IMR-90 (cell line): ENCODE results near the gene TEC. TPM values are rescaled to one million over a fixed set of nuclear protein-coding genes. Genes with fewer than 3 reads are reported as not detected.
A peak's percentile ranks its signal among the peaks of the same experiment; 100 is the strongest.

Experiments used
- ATAC-seq: fragments of 200-7000 bp; cut with Tn5 transposase; 2 replicates; pipeline ENCODE4 v1.9.1; 2020; ENCODE audit warnings: low read depth, mild to moderate bottlenecking, moderate library complexity
- BruUV-seq: library from RNA; stranded (reverse); fragments of 400-500 nt; replicated peaks from 2 replicates; lab custom pipeline; 2021; lab: Mats Ljungman, UMichigan
- CTCF ChIA-PET: fragments of 300-600 bp; formaldehyde crosslinking; extraction: SDS; loops from one replicate; lab custom pipeline; 2021; ENCODE audit warnings: antibody characterized with exemption; lab: Yijun Ruan, JAX
- POLR2A ChIA-PET: fragments of 300-600 bp; sonication (Branson Sonifier 250); formaldehyde crosslinking; loops from one replicate; lab custom pipeline; 2022; ENCODE audit warnings: antibody characterized with exemption; ENCODE audit not compliant: unreplicated experiment; lab: Charles Lee
- DNase-seq: peaks from one replicate; pipeline ENCODE4 v3.0.0; 2013
- H2AFZ ChIP-seq: replicated peaks from 2 replicates; pipeline ENCODE3; 2013; ENCODE audit warnings: low read length, mild to moderate bottlenecking; ENCODE audit not compliant: poor library complexity
- H2AK5ac ChIP-seq: 2 replicates; pipeline ENCODE4 v1.6.1; 2013; ENCODE audit warnings: low read depth, low read length, inconsistent platforms
- H2AK9ac ChIP-seq: replicated peaks from 2 replicates; pipeline ENCODE3; 2013; ENCODE audit warnings: mild to moderate bottlenecking, low read depth, low read length, moderate library complexity; ENCODE audit not compliant: poor library complexity
- H2BK120ac ChIP-seq: 2 replicates; pipeline ENCODE4 v1.6.1; 2013; ENCODE audit warnings: low read depth, low read length, inconsistent platforms
- H2BK15ac ChIP-seq: 3 replicates; pipeline ENCODE4 v1.6.1; 2013; ENCODE audit warnings: low read depth, low read length, inconsistent platforms
- H2BK20ac ChIP-seq: 2 replicates; pipeline ENCODE4 v1.6.1; 2013; ENCODE audit warnings: low read depth, mild to moderate bottlenecking, inconsistent platforms, low read length, moderate library complexity
- H2BK5ac ChIP-seq: 2 replicates; pipeline ENCODE4 v1.6.1; 2013; ENCODE audit warnings: mild to moderate bottlenecking, low read depth, low read length, inconsistent platforms; ENCODE audit not compliant: poor library complexity, severe bottlenecking
- H3K14ac ChIP-seq: replicated peaks from 2 replicates; pipeline ENCODE4 v1.6.1; 2013; ENCODE audit warnings: low read depth, low read length, inconsistent platforms
- H3K18ac ChIP-seq: 2 replicates; pipeline ENCODE4 v1.6.1; 2013; ENCODE audit warnings: low read depth, low read length, control low read depth
- H3K23ac ChIP-seq: 2 replicates; pipeline ENCODE4 v1.6.1; 2013; ENCODE audit warnings: low read depth, low read length, inconsistent platforms
- H3K27ac ChIP-seq: 2 replicates; pipeline ENCODE4 v1.5.1; 2013; ENCODE audit warnings: mild to moderate bottlenecking, control low read depth, low read length; ENCODE audit not compliant: insufficient read depth
- H3K27me3 ChIP-seq: 2 replicates; pipeline ENCODE4 v1.6.1; 2013; ENCODE audit warnings: low read length; ENCODE audit not compliant: control insufficient read depth, insufficient read depth
- H3K36me3 ChIP-seq: 2 replicates; pipeline ENCODE4 v1.6.1; 2013; ENCODE audit warnings: low read length, mixed read lengths; ENCODE audit not compliant: control insufficient read depth, insufficient read depth
- H3K4ac ChIP-seq: 2 replicates; pipeline ENCODE4 v1.6.1; 2013; ENCODE audit warnings: low read depth, low read length, inconsistent platforms
- H3K4me1 ChIP-seq: 2 replicates; pipeline ENCODE4 v1.6.1; 2013; ENCODE audit warnings: low read length, mixed read lengths; ENCODE audit not compliant: control insufficient read depth, insufficient read depth
- H3K4me2 ChIP-seq: 2 replicates; pipeline ENCODE4 v1.6.1; 2013; ENCODE audit warnings: low read depth, mild to moderate bottlenecking, control low read depth, low read length, moderate library complexity
- H3K4me3 ChIP-seq: 2 replicates; pipeline ENCODE4 v1.5.1; 2013; ENCODE audit warnings: low read depth, mild to moderate bottlenecking, control low read depth, low read length, moderate library complexity; ENCODE audit not compliant: insufficient read depth
- H3K56ac ChIP-seq: 2 replicates; pipeline ENCODE4 v1.6.1; 2013; ENCODE audit warnings: low read length, inconsistent platforms; ENCODE audit not compliant: insufficient read depth; ENCODE audit errors: extremely low read depth
- H3K79me1 ChIP-seq, 2 experiments: 2 replicates each; pipeline ENCODE4 v1.6.1; 2013; ENCODE audit warnings: low read length in 2 of 2, inconsistent platforms in 1 of 2, low read depth in 1 of 2
- H3K9ac ChIP-seq: 2 replicates; pipeline ENCODE4 v1.6.1; 2013; ENCODE audit warnings: low read depth, low read length, control low read depth
- H3K9me1 ChIP-seq: 2 replicates; pipeline ENCODE4 v1.6.1; 2013; ENCODE audit warnings: low read length, inconsistent platforms; ENCODE audit not compliant: insufficient read depth
- H3K9me3 ChIP-seq: 2 replicates; pipeline ENCODE4 v1.6.1; 2013; ENCODE audit warnings: low read length; ENCODE audit not compliant: control insufficient read depth, insufficient read depth
- H4K20me1 ChIP-seq: 2 replicates; pipeline ENCODE4 v1.6.1; 2013; ENCODE audit warnings: low read length, inconsistent platforms; ENCODE audit not compliant: insufficient read depth
- H4K5ac ChIP-seq: 2 replicates; pipeline ENCODE4 v1.6.1; 2013; ENCODE audit warnings: mild to moderate bottlenecking, low read depth, low read length, control low read depth
- H4K8ac ChIP-seq, 2 experiments: 2 replicates each; pipeline ENCODE4 v1.6.1; 2013; ENCODE audit warnings: low read depth in 2 of 2, low read length in 2 of 2, control low read depth in 1 of 2, inconsistent platforms in 1 of 2
- H4K91ac ChIP-seq: 2 replicates; pipeline ENCODE4 v1.6.1; 2013; ENCODE audit warnings: low read depth, low read length, inconsistent platforms; ENCODE audit not compliant: insufficient read depth
- BHLHE40 ChIP-seq: fragments of 150-350 bp; IDR thresholded peaks from 2 replicates; pipeline ENCODE4 v1.6.1; 2016; ENCODE audit warnings: mild to moderate bottlenecking, low read depth, low read length
- CEBPB ChIP-seq: IDR thresholded peaks from 2 replicates; pipeline ENCODE4 v1.6.1; 2012; ENCODE audit warnings: low read depth, low read length, improper control_type of control experiment
- CHD1 ChIP-seq: IDR thresholded peaks from 2 replicates; pipeline ENCODE4 v1.6.1; 2012; ENCODE audit warnings: low read depth, low read length, improper control_type of control experiment
- CTCF ChIP-seq: conservative IDR thresholded peaks from 2 replicates; pipeline ENCODE4 v1.5.1; 2012; ENCODE audit warnings: mild to moderate bottlenecking, low read depth, low read length, improper control_type of control experiment
- ELK1 ChIP-seq: fragments of 150-350 bp; IDR thresholded peaks from 2 replicates; pipeline ENCODE4 v1.6.1; 2016; ENCODE audit warnings: low read depth, mild to moderate bottlenecking, low read length, moderate library complexity, borderline replicate concordance
- FOS ChIP-seq: fragments of 150-350 bp; IDR thresholded peaks from 2 replicates; pipeline ENCODE4 v1.6.1; 2016; ENCODE audit warnings: low read depth, low read length
- MAFK ChIP-seq: IDR thresholded peaks from 2 replicates; pipeline ENCODE4 v1.6.1; 2012; ENCODE audit warnings: low read depth, low read length, improper control_type of control experiment
- MAZ ChIP-seq: IDR thresholded peaks from 2 replicates; pipeline ENCODE4 v1.6.1; 2012; ENCODE audit warnings: low read depth, mild to moderate bottlenecking, low read length, improper control_type of control experiment, moderate library complexity, borderline replicate concordance
- MXI1 ChIP-seq: IDR thresholded peaks from 2 replicates; pipeline ENCODE4 v1.6.1; 2012; ENCODE audit warnings: low read depth, mild to moderate bottlenecking, low read length, moderate library complexity, borderline replicate concordance
- NFE2L2 ChIP-seq: fragments of 150-350 bp; IDR thresholded peaks from 2 replicates; pipeline ENCODE4 v1.6.1; 2016; ENCODE audit warnings: low read depth, mild to moderate bottlenecking, low read length
- RAD21 ChIP-seq: IDR thresholded peaks from 2 replicates; pipeline ENCODE4 v1.6.1; 2012; ENCODE audit warnings: low read length, improper control_type of control experiment
- RCOR1 ChIP-seq: IDR thresholded peaks from 2 replicates; pipeline ENCODE4 v1.6.1; 2012; ENCODE audit warnings: mild to moderate bottlenecking, low read length, improper control_type of control experiment; ENCODE audit not compliant: insufficient replicate concordance
- RFX5 ChIP-seq: IDR thresholded peaks from 2 replicates; pipeline ENCODE4 v1.8.0; 2012; ENCODE audit warnings: low read depth, mild to moderate bottlenecking, low read length, moderate library complexity
- SMC3 ChIP-seq: fragments of 150-350 bp; IDR thresholded peaks from 2 replicates; pipeline ENCODE4 v1.6.1; 2016; ENCODE audit warnings: low read depth, mild to moderate bottlenecking, antibody characterized with exemption, low read length, moderate library complexity
- USF2 ChIP-seq: fragments of 150-350 bp; IDR thresholded peaks from 2 replicates; pipeline ENCODE4 v1.6.1; 2017; ENCODE audit warnings: mild to moderate bottlenecking, antibody characterized with exemption, low read length, low read depth
- WGBS, 2 experiments: methylation state at CpG; one replicate each; pipeline versions ENCODE4 v1.1.5 to v1.1.7; 2013; ENCODE audit warnings: missing lambda C conversion rate in 2 of 2; ENCODE audit not compliant: insufficient read length in 1 of 2; ENCODE audit errors: extremely low coverage in 2 of 2; 5-methylcytosine and 5-hydroxymethylcytosine counted together
- dilution Hi-C: fragments of 300-500 bp; cut with HindIII; formaldehyde crosslinking; loops from one replicate; pipeline ENCODE4 v1.14.3; 2018; ENCODE audit warnings: low sequenced_read_pairs; ENCODE audit not compliant: unreplicated experiment
- in situ Hi-C: fragments of 300-500 bp; cut with MboI; formaldehyde crosslinking; loops from 3 replicates; pipeline ENCODE4 v1.14.3; 2019; ENCODE audit warnings: low sequenced_read_pairs, inconsistent platforms, mixed read lengths
- intact Hi-C: fragments of 100-400 bp; cut with micrococcal nuclease; formaldehyde crosslinking; loops from 2 replicates; pipeline ENCODE4 v1.10.0; 2022
- polyA plus RNA-seq, 3 experiments: library from polyadenylated mRNA; depleted of rRNA; stranded (reverse); fragments of >200 nt; gene quantifications; 2 replicates each; pipeline ENCODE4 v1.2.3, GENCODE V29; 2012; ENCODE audit warnings: low replicate concordance in 1 of 3
- total RNA-seq: library from RNA; depleted of rRNA; stranded (reverse); fragments of >200 nt; gene quantifications from 2 replicates; pipeline ENCODE4 v1.2.3, GENCODE V29; 2012

Gene TEC
- total and polyA plus RNA-seq, 2 of the 4 experiments (the other 2 are of a cell fraction), result 0.39 to 0.54 TPM

GRCh38 chr4:48093991-48094416, 175.6 kb downstream of the TEC start:
- Histone ChIP-seq H2AFZ (no peak overlapping the region), H2BK120ac (no peak overlapping the region), H3K9me3 (no peaks in the 10 kb centered on the region), H4K8ac (no peak overlapping the region), H2BK5ac (no peak overlapping the region), H2AK9ac (no peak overlapping the region), H4K20me1 (no peaks in the 10 kb centered on the region), H3K79me1 (no peaks in the 10 kb centered on the region), H2AK5ac (no peak overlapping the region), H3K4me2 (no peak overlapping the region), H3K27me3 (peaks cover 14% of the 10 kb centered on the region), H3K23ac (no peak overlapping the region), H3K4me1 (no peaks in the 10 kb centered on the region), H3K4ac (no peak overlapping the region), H3K4me3 (no peak overlapping the region), H3K14ac (no peak overlapping the region), H4K5ac (no peak overlapping the region), H4K91ac (no peak overlapping the region), H3K9ac (no peak overlapping the region), H2BK20ac (no peak overlapping the region), H2BK15ac (no peak overlapping the region), H3K9me1 (no peaks in the 10 kb centered on the region), H3K27ac (no peak overlapping the region), H3K36me3 (no peaks in the 10 kb centered on the region), H3K56ac (no peak overlapping the region), H3K18ac (no peak overlapping the region)
- no TSS peak for BruUV-seq
- ATAC-seq, result no peak
- no CpG with 5 or more reads among the region's 3 CpGs for WGBS, 2 experiments
- no peak for TF ChIP-seq SMC3
- no peak for TF ChIP-seq RFX5
- TF ChIP-seq USF2, result no peak
- TF ChIP-seq MXI1, result no peak
- no peak for TF ChIP-seq RCOR1
- no peak for TF ChIP-seq BHLHE40
- TF ChIP-seq CHD1, result no peak
- TF ChIP-seq CEBPB, result no peak
- no peak for TF ChIP-seq CTCF
- no peak for TF ChIP-seq RAD21
- no peak for TF ChIP-seq MAZ
- no peak for TF ChIP-seq FOS
- no peak for TF ChIP-seq MAFK
- TF ChIP-seq ELK1, result no peak
- no peak for TF ChIP-seq NFE2L2
- peak; percentile 7 for DNase-seq
- in situ Hi-C loops (no loop called here), dilution Hi-C loops (no loop called here), intact Hi-C loops (no loop called here)
- ChIA-PET POLR2A (no interaction called here), CTCF (interaction anchor here (1.1 kb wide), 1 partner anchor 187 kb away, joined by 3 read pairs; no protein-coding TSS in a partner anchor)
